SK-N-MC (cell line): Measurements from ENCODE around the gene SLC17A4.

Experiments used
- EZH2 ChIP-seq: fragments of 200-600 bp; sonication (generic); IDR thresholded peaks from one replicate; pipeline ENCODE4 v1.6.1; 2017; ENCODE audit warnings: antibody characterized with exemption
- FOXP2 ChIP-seq: optimal IDR thresholded peaks from 2 replicates; pipeline ENCODE3; 2011; ENCODE audit warnings: mild to moderate bottlenecking, moderate library complexity; ENCODE audit not compliant: insufficient read depth; ENCODE audit errors: extremely low read length, control extremely low read depth
- POLR2AphosphoS5 ChIP-seq: IDR thresholded peaks from 2 replicates; pipeline ENCODE4 v1.6.1; 2012; ENCODE audit warnings: mild to moderate bottlenecking, low read depth, low read length, borderline replicate concordance

- no peak for TF ChIP-seq POLR2AphosphoS5
- TF ChIP-seq EZH2: no peak
- TF ChIP-seq FOXP2: no peak
These were observed 3.5 kb downstream of the SLC17A4 start for GRCh38 chr6:25757936-25758642.
